A172 (cell line): ENCODE data around the gene AGMO. TPM values are rescaled to one million over a fixed set of nuclear protein-coding genes. Genes with fewer than 3 reads are reported as not detected.

Experiments
- DNase-seq: peaks from one replicate; pipeline ENCODE4 v3.0.0-alpha.2; 2015; ENCODE audit warnings: low spot score
- total RNA-seq: library from RNA; depleted of rRNA; stranded (reverse); fragments of >200 nt; shearing (Covaris generic); gene quantifications from 2 replicates; pipeline ENCODE4 v1.2.3, GENCODE V29; 2014

Gene AGMO
- total RNA-seq, 1 experiment from 2014 or later = not detected

DNA sequence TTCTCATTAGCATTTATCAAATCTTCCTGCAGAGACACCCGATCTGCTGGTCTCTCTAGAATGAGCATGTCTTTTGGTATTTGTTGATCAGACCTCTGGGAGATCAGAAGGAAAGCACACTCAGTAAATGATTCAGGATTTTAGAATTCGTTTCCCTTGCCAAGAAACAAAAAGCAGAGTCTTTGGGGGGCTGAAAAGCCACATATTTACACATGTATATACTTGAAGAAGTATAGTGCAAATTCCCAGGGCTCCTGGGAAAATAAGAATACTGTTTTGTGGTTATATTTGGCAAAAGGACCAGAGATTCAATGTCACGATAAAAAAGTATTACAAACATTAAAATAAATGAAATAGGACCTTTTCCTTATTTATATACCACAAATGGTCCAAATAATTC lies 100.2 kb downstream of the AGMO start:
- DNase-seq = peak; percentile 42

DNA sequence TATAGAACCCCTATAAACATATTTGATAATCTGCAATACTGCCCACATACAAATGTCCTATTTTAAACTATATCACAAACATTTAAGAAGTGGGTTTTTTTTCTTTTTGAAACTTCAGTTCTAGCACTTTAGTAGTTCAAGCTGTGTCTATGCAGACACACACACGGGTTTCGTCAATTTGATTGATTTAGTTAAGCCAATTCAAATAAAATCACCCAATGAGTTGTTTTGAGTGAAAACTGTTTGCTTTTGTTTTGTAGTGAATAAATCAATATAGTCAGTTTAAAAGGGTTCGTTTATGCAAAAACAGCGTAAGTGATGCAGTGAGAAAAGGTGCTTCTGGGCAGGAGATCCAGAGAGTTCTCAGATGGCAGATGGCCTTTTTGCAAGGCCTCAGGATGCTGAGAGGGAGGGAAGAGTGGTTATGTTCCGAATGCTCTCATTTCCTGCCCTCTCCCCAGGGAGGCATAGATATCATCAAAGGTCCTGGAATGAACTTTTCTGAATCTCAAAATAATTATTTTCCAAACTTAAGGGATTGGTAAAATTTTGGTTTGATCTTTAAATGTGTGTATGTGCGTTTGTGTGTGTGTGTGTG lies 102.7 kb downstream of the AGMO start:
- peak; percentile 13 for DNase-seq

DNA sequence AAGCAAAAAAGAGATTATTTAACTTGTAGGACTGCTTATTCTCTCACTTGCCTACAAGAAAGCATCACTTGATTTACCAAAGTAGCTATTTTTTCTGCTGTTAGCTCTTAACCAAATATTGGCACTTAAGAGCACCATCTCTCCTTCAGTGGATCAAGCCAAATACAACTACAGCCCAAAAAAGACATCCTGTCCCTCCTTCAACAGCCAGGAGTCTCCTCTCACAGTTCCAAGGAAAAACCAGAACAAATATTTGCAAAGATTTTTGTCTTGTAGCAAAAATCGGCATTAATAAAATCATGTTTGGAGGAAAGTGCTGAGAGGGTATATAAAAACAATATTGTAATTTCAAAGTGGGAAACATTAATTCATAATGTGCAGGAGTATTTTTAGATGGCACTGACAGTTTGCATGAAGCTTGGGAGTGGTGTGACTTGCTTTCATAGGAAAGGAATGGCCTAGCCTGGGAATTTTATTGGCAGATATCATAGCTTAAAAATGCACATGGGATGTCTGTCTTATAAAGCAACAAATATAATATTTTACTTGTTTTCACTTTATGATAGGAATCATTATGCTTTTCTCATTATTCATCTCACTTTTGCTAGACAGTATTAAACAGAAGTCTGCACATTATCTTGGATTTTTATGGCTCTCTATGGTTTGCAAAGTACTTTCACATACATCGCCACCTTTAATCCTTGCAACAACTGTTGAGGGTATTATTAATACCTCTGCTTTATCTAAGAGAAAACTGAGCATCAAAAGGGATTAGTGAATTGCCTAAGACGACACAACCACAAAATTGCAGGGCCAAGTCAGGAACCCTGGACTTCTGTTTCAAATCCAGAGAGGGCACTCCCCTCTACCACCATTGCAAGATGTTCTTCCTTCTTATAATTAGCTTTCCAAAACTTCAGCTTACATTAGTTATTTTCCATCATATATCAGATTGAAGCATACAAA lies 103.5 kb downstream of the AGMO start:
- DNase-seq = no peak

DNA sequence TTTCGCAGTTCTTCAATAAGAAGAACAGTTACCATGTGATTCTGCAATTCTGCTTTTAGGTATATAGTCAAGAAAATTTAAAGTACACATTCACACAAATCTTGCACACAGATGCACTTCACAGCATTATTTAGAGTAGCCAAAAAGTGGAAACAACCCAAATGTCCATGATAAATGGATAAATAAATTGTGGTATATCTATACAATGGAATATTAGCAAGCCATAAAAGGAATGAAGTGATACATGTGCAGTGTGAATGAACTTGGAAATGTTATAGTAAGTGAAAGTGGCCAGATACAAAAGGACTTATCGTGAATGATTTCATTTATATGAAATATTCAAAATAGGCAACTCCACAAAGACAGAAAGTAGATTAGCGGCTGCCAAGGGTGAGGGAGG lies 109.1 kb downstream of the AGMO start:
- DNase-seq = no peak

DNA sequence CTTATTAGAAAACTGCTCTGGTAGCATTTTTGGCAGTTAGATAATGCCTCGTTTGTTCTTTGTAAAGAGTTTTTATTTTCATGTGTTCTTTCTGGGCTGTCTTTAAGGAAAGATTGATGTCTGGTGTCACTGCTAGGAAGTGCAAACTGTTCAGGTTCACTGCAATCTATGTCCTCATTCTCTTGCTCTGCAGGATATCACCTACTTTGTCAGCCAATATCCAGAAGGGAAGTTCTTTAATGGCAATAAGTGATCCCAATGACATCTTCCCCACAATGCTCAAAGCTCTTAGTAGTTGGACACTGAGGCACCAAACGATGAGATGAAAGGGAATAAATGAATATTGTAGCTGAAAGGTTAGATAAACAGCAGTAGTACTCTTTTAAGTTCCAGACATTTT lies 115.1 kb downstream of the AGMO start:
- no peak for DNase-seq

DNA sequence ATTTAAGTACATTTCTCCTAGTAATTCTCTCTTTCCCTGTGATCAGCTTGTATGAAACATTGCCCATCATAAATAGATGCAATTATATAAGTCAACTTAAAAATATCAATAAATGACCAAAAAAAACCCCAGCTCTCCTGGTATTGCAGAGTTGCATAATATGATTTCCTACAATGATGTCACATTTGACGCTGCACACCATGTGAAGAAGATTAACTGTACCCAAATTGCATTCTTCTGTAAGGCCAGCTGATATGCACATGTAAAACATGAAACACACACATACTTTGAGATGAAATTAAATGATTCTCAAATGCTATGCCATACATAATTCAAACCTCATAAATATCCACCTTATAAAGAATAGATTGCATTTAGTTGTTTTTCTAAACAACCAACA lies 115.5 kb downstream of the AGMO start:
- no peak for DNase-seq

DNA sequence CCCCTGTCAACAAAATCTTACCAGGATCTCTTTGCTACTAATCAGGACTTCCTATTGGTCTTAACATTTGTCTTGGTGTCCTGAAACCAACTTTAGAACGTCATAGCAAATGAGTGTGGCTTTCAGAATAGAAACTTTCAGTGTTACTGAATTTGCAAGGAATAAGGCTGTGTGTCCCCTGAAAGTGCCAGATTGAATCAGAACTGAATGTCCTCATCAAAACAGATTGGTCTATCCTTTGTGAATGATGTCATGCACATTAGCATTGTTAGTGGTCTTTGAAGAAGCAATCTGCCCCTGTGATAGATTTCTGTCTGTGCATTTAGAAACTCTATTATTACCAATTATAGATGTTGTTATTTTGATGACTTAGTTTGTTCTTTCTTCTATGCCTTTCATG lies 119.9 kb downstream of the AGMO start:
- DNase-seq = no peak

DNA sequence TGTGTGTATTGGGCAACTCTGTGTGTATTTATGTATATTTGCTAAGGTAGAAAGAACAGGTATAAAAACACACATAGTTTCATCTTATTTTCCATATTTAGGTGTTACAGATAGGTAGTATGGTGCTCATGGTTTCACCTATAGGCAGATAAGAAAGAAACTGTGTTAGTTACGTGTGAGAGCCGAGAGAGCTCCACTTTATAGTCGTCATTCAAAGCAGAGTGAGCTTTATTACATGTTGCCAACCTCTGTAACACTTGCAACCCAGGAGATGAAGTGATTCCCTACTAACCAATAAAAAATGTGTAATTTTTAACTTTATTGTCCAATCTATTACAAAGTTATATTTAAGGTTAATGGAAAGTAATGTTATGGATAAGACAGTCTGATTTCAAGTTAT lies 121.3 kb downstream of the AGMO start:
- DNase-seq = no peak

DNA sequence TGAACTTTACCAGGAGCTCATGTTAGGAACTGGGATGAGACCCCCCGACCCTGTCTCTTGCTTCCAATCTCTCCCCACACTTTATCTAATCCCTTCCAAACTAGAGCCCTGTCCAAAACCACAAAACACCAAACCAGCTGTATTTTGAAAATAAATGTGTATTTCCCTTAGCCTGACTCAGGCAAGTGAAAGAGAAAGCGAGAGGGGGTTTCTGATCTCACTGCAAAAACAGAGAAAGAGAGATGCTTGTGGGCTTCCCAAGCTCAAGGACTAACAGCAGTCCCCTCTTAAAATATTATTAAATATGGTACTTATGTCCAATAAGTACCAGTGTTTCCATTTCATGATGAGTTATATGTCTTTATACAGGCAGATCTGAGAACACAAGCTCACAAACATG lies 122.0 kb downstream of the AGMO start:
- DNase-seq = no peak

DNA sequence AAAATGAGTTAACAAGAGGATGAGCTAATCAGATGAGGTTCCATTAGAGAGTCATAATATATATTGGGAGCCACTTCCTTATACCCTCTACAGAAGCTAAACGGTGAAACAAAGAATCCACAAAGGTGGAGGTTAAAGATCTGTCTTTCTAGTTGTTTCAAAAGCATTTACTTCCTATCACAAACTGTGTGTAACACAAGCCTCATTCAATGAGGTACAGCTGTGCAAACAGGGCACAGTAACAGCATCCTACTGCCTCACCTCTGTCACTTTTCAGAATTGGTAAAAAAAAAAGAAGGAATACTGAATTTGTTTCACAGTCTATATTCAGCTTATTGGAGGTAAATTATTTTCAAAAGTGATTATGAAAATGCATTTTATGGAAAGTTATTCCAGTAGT lies 128.7 kb downstream of the AGMO start:
- DNase-seq = no peak

DNA sequence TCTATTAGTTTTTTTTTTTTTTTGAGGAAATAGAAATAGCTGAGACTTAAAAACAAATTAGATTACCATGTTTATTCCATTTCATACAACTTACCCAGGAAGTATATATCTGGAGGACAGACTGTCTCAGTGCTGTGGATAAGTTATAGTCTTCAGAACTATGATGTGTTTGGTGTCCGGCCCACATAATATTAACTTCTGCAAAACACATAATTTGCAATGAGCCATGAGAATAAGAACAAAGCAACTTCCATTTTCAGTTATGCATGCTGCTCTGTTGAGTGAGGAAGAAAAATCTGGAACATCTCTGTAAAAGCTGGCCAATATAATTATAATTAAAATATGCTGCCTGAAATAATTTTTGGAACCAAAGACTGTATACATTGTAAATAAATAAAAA lies 130.9 kb downstream of the AGMO start:
- DNase-seq = no peak

DNA sequence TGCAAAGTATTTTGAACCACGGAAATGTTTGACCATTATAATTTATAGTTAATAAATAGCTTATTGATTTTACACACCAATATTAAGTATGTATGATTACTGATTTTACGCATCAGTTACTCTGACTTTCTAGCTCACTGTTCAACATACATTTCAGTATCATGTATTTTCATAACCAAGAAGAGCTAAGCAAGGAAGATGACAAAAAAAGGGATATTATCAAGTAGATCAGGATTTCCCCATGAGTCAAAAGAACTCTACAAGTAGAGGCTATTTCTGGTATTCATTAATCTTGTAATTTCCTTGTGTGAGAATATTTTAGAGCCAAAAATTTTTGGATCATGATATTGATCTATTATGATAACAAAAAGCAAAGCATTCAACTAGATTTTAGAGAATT lies 131.6 kb downstream of the AGMO start:
- no peak for DNase-seq

DNA sequence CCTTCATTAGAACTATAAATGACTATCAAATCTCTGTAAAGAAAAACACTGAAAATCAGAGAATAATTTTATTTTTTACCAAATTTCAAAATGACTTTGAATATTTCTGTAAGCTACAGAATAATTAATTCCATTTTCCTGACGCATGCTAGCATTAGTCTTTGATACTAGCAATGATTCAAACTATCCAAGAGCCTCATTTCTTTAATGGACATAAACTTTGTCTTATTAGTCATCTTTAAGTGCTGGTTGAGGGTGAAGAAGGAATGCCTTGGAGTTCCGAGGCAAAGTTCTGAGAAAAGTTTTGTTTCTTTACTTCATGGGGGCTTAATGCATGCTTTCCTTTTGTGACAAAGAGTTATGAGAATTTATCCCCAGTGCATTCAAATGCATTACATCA lies 137.3 kb downstream of the AGMO start:
- peak; percentile 2 for DNase-seq

DNA sequence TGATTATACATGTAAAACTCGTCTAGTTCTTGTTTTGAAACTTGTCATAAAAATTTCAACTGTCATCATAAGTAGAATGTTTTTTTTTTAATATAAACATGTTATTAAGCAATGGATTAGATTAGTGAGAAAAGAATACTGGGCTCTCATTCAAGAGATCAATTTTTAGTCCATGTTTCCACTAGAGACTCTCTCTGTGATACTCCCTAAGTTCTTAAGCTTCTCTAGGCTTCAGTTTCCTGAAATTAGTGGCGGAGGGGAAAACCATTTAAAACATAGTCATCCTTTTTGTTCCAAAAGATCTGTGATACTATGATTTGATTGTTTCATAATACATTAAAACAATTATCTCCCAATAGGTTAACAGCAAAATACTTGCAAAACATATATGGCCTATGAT lies 142.2 kb downstream of the AGMO start:
- no peak for DNase-seq

DNA sequence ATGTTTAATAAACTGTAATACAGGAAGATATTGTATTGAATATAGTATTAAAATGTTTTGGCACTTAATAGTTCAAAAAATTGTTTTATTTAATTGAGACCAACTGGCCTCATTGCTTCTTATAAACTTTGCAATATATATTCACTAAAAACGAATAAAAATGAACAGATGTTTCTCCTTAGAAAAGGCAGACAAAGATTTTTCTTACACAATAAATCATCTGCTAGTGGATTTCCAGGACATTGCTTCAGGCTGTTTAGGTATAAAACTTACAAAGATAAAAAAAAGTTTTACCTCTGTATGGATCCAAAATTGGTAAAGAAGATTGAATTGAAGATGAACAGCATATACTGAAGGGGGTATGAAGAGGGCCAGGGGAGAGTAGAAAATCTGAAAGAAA lies 143.6 kb downstream of the AGMO start:
- DNase-seq = no peak

DNA sequence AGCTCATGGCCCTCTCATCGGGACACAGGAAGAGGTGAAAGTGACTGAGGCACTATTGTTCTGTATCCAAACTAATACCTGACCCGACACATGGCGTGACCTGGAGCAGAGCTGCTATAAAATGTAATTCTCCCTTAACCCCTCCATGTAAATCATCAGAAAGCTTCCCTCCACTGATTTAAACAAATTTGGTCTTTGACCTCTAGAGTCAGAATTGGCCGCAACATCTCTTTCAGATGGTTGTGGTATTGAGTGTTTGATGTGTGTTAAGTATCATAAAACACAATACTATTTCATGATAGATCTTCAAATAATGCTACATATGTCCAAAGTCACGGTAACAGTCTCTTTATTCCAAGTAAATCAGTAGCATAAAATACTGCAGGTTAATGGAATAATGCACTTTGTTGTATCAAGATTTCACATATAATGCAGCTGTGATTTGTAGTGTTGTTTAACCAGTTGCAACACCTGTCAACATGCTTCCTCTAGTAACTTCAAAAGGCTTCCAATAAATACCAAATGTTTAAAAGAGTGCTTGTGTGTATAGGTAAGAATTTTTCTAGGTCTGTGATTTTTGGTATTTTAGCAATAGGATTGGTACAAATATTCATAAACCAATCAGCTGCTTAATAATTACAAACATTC lies 144.3 kb downstream of the AGMO start:
- DNase-seq = no peak

DNA sequence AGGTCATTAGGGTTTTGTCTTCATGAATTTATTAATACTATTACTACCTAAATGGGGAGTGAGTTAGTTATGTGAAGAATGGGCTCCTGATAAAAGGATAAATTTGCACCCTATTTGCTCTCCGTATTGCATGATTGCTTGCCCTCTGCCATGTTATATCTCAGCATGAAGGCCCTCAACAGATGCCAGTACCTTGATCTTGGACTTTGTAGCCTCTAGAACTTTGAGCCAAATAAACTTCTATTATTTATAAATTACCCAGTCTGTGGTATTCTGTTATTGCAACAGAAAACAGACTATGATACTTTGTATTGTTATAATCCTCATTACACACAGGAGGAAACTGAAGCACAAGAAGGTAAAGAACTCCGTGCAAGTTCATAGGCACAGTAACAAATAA lies 150.8 kb downstream of the AGMO start:
- DNase-seq = no peak

DNA sequence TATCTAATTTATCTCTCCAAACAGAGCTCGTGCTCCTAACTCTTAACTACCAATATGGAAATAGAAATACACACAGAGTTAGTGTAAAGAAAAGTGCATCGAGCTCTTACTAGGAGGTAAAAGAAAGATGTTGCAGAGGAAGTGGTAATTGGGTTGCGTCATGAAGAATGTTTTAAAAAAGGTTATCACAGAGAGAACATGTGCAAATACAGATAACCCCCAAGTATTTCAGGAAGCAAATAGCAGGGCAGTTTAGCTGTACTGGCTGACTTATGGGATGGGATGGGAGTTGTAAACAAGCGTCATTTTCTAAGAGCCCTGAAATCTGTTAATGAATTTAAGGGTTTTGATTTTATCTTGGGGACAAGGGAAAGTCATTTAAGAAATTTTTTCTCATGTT lies 153.9 kb downstream of the AGMO start:
- no peak for DNase-seq

DNA sequence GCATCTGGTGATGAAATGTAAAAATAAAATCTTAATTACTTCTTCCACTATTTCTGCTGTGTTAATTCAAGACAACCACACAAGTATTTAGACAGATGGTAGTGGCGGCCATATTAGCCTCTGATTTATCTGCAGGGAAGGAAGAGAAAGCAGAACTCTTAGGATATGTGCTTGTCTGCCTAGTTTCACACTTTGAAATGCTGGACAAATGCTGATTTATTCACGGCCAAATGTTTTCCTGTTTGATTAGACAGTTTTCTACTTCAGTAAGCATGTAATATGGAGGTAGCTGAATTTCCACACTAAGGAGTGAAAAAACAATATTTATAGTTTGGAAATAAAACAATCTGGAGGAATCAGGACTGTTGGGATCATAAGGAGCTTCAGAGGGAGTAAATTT lies 158.1 kb downstream of the AGMO start:
- DNase-seq = no peak

DNA sequence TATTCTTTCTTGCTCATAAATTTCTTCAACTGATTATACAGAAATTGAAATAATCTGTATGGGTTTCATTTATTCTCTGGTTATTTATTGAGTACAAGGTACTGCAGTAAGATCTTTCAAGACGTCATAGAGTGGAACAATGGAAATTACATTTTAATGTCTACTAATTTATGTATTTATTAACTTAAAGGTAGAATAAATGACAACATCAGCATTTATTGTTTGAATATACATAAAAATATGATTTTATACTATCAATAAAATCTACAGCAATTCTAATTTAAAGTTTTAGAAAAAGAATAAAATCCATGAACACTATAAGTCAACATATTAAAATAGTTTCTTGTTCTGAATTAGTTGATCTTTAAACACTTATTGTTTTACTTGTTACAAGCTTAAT lies 158.5 kb downstream of the AGMO start:
- no peak for DNase-seq

DNA sequence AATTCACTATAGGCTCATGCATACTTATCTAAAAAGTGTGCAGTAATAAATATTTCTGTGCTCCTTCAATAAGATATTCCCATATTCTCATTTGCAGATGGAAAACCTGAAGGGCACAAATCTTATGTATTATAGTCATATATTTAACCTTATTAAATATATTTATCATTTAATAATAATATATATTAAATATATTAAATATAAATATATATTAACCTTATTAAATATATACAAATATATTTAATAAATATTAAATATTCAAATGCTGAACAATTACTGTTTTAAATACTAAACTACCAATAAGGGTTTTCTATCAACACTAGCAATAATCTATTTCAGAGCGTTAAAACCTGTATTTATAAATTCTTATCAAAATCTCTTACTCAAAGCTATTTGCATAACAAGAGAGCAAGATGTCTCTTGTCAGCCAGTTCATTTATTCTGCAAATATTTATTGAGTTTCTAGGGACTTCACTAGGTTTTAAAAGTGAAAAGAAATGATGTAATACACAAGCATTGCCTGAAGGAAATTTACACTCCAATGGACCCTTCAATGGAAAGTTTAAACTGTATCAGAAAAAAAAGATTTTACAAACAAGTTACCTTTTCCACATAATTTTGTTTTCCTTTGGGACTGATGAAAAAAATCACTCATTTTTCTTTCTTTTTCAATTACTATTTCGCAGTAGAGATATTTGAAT lies 159.2 kb downstream of the AGMO start:
- no peak for DNase-seq

DNA sequence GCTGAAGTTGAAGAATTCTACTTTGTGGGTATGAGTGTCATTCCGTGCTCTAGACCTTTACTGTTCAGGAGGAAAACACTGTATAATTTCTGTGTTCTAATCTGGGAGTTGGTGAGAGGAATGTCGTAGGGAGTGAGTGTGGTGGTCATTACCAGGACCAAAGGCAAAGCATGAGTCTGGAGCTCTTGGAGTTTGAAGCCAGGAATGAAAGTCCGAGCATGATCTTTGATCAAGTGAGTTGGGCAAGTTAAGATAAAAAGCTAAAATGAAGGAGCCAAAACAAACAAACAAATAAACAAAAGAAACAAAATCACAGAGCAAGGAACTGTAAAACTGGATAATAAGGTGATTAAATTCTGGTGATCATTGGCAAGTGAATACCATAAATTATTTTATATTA lies 161.4 kb downstream of the AGMO start:
- DNase-seq = no peak
